ENCODE measurements around the gene MEN1. TPM values are rescaled to one million over a fixed set of nuclear protein-coding genes. Genes with fewer than 3 reads are reported as not detected.

The MEN1 gene
- total RNA-seq, 1 experiment from 2014 or later = 61.6 TPM

DNA sequence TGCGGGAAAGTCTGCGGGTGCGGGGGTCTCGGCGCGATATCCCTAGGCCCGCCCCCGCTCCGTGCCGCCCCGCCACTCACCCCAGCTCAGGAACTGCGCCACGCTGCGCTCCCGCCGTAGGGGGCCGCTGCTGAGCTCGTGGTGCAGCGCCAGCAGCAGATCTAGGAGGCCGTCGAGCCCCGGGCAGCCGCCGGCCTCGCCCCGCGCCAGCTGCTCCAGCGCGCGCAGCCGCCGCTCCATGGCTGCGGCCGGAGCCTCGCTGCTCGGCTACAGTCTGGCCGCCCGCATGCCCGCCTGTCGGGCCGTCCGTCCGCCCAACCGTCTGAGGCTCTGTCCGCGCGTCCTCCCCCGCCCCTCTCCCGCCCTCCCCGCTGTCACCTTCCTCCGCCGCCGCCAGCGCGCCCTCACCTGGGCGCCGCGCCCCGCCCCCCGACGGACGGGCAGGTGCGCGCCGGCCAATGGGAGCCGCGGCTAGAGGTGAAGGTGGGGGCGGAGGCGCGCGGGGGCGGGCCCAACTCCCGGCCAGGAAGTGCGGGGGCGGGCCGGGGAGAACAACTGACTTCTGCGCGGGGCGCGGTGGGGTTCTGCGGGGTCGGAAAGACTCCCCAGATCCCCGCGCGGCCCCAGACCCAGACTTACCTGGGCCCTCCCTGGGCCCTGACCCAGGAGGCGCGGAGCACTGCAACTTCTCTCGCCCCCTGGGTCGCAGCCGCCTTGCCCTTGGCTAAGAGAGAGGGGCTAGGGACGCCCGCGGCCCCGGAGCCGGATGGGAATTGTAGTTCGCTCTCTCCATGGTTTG lies 34.2 kb upstream of the MEN1 start, which contains the start of gene CDC42BPG:
CDC42BPG (minus strand) TSS at position 324 of the 799 bp plus-strand sequence; CDS start at position 240, 84 bp downstream.
- Histone ChIP-seq H3K27ac (peak within 1 kb of the TSS; percentile 79), H3F3A (ENCODE audit: insufficient read depth, low read depth) (peaks cover 61% of the 10 kb centered on the region; the same call in 1 of the 2 replicates), H3K4me2 (peak within 1 kb of the TSS; percentile 82), H2AFZ (peak within 1 kb of the TSS; percentile 87), H3K79me2 (ENCODE audit: low read depth) (peaks cover 10% of the 10 kb centered on the region), H3K36me3 (ENCODE audit: low read depth) (no peaks in the 10 kb centered on the region), H3K9me2 (ENCODE audit: insufficient read depth) (no peaks in the 10 kb centered on the region), H3K9me3 (ENCODE audit: insufficient read depth, low read depth) (no peaks in the 10 kb centered on the region), H3K4me3 (peak within 1 kb of the TSS; percentile 72), H3K27me3 (ENCODE audit: insufficient read depth, low read depth) (no peaks in the 10 kb centered on the region), H4K20me1 (ENCODE audit: insufficient read depth) (no peaks in the 10 kb centered on the region), H3K4me1 (replicated peaks; ENCODE audit: insufficient read depth) (peaks cover 56% of the 10 kb centered on the region)
- intact Hi-C loops (cut with micrococcal nuclease; ENCODE audit: unreplicated experiment) = loop anchor here (5.0 kb wide), 5 partner anchors 33 to 408 kb away; partner anchors contain the start of genes CAPN1, EHD1 and SNX15
- ChIA-PET CTCF (interaction anchor here (0.6 to 1.5 kb wide), 6 partner anchors 33 to 1200 kb away, joined by 3 to 5 read pairs (median 3); partner anchors contain the start of gene MAP4K2), POLR2A (ENCODE audit: unreplicated experiment) (interaction anchor here (0.6 kb wide), 2 partner anchors 10 to 25 kb away, joined by 3 to 4 read pairs; no protein-coding TSS in a partner anchor)
- BruUV-seq (replicated peaks) = no TSS peak
- peak; percentile 73 to 94 for DNase-seq
- TF ChIP-seq CTCF (conservative IDR thresholded peaks at IDR 0.05) (peak; percentile 58; the same call in 1 of the 2 replicates), EZH2 (IDR thresholded peaks at IDR 0.05; ENCODE audit: low read depth) (no peak)

GRCh38 chr11:64843686-64844329 lies 33.5 kb upstream of the MEN1 start:
- H4K20me1 ChIP-seq (ENCODE audit: insufficient read depth) = no peaks in the 10 kb centered on the region
- H3F3A ChIP-seq (ENCODE audit: insufficient read depth, low read depth) = peaks cover 61% of the 10 kb centered on the region; the same call in 1 of the 2 replicates
- no peaks in the 10 kb centered on the region for H3K9me3 ChIP-seq (ENCODE audit: insufficient read depth, low read depth)
- H3K27me3 ChIP-seq (ENCODE audit: insufficient read depth, low read depth) = no peaks in the 10 kb centered on the region
- CTCF ChIA-PET = interaction anchor here (0.6 to 1.5 kb wide), 9 partner anchors 8 to 1201 kb away, joined by 3 to 6 read pairs (median 3); partner anchors contain the start of gene MAP4K2
- TF ChIP-seq EZH2 (IDR thresholded peaks at IDR 0.05; ENCODE audit: low read depth) (no peak), CTCF (conservative IDR thresholded peaks at IDR 0.05) (no peak)
- BruUV-seq (replicated peaks) = no TSS peak
- no peaks in the 10 kb centered on the region for H3K36me3 ChIP-seq (ENCODE audit: low read depth)
- peaks cover 48% of the 10 kb centered on the region for H3K4me1 ChIP-seq (replicated peaks; ENCODE audit: insufficient read depth)
- intact Hi-C loops (cut with micrococcal nuclease; ENCODE audit: unreplicated experiment) = loop anchor here (1.0 to 5.0 kb wide), 9 partner anchors 33 to 489 kb away; partner anchors contain the start of genes ATG2A, CAPN1, EHD1 and MAP4K2
- H3K79me2 ChIP-seq (ENCODE audit: low read depth) = peaks cover 10% of the 10 kb centered on the region
- peak overlapping the region; percentile 79 for H3K27ac ChIP-seq
- peak overlapping the region; percentile 72 for H3K4me3 ChIP-seq
- H2AFZ ChIP-seq = peak overlapping the region; percentile 87
- POLR2A ChIA-PET (ENCODE audit: unreplicated experiment) = interaction anchor here (0.6 to 1.6 kb wide), 7 partner anchors 11 to 610 kb away, joined by 3 to 17 read pairs (median 4); partner anchors contain the start of gene SF1
- H3K4me2 ChIP-seq = peak overlapping the region; percentile 82
- H3K9me2 ChIP-seq (ENCODE audit: insufficient read depth) = no peaks in the 10 kb centered on the region
- no peak for DNase-seq
